HG03045 (cell line): ENCODE data around the gene ELMO1.

Source experiments
- ATAC-seq: cut with Tn5 transposase; IDR thresholded peaks from one replicate; pipeline ENCODE4 v1.9.1; 2021; ENCODE audit warnings: mild to moderate bottlenecking, moderate library complexity; ENCODE audit not compliant: unreplicated experiment

Gene ELMO1

DNA sequence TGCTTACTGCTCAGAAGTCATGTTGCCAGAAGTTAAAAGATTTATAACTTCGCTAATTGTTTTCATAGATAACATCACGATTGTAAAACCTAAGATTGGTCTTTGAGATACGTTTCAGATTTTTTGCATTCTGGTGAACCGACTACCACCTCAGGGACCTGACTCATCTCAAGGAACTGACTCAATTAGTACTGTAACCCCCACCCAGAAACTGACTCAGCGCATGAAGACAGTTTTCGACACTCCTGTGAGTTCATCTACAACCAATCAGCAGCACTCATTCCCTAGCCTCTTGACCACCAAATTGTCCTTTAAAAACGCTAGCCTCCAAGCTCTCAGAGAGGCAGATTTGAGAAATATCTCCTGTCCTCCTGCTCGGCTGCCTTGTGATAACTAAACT lies 72.3 kb downstream of the ELMO1 start:
- no peak for ATAC-seq

DNA sequence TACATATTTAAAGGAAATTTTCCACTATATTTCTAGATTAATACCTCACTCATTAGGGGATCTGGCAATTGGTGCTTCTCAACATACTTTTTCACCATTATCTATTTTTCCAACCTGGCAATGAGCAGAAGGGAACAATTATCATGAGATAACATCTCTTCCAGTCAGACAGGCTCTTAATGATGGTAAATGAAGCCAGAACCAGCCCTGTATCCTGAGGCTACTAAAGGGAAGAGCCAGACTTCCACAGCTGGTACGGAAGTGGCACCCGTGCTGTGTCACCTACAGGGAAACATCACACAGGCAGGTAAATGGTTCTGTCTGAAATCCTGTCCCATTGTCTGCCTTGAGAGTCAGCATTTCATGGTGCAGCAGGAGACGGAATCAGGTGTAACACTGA lies 75.9 kb downstream of the ELMO1 start:
- no peak for ATAC-seq

DNA sequence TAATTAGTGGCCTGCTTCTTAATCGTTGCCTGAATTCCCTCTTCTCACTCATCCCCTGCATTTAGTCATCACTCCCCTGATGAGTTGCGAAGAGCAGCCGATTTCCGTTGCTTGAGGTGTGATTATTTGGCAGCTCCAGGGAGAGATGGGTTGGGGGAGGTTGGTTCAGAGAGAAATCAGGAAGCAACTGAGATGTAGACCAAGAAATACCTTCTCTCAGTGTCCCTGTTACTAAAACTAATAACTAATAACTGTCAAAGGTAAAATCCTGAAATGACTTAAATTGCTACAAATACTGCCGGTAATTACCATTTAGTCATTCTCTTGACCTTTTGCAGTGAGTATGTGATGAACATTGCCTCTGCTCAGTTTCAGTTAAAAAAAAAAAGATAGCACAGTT lies 76.9 kb downstream of the ELMO1 start:
- no peak for ATAC-seq

DNA sequence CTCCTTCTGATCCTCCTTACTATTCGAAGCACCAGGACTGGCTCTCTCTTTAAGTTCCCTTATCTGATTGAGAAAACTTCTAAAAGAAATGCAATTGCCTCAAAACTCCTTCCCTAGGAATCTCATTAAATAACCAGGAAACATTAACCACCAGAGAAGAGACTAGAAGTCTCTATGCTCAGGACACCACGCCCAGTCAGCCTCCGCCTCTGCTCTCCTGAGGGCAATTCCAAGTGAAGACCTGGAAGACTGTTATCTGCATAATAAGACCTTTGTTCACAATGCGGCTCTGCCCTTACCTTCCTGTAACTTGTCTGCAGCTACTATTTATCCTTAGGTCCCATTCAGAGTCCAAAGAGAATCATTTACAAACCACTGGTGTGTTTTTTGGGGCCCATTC lies 78.8 kb downstream of the ELMO1 start:
- ATAC-seq = no peak

DNA sequence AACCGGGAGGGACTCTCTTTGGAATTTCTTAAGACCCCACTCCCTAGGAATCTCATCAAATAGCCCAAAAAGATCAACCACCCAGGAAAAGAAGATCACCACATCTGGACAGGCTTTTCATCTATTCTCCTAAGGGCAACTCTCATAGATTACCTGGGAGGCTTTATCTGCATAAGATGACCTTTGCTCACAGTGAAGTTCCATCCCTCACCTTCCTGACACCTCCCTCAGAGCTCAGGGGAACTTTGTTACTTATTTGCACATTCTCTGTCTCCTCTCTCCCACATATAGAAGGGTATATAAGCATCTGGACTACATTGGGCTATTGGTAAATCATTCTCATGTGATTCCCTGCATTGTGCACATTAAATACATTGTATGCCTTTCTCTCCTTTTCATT lies 80.1 kb downstream of the ELMO1 start:
- no peak for ATAC-seq

DNA sequence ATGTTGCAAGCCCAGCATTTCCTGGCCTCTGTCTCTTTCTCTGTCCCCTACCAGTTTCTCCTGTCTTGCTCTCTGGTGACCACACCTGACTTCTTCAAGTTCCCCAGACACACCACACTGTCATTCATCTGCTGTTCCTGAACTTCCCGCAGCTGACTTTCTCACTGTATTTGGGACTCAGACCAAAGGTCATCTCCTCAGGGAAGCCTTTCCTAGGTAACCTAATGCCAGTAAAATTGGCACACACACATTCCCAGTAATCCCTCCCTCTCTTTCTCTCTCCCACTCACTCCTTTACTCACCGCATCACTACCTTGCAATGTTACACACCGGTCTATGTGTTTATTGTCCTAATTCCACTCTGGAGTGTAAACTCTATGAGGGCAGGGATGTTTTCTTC lies 81.7 kb downstream of the ELMO1 start:
- no peak for ATAC-seq

DNA sequence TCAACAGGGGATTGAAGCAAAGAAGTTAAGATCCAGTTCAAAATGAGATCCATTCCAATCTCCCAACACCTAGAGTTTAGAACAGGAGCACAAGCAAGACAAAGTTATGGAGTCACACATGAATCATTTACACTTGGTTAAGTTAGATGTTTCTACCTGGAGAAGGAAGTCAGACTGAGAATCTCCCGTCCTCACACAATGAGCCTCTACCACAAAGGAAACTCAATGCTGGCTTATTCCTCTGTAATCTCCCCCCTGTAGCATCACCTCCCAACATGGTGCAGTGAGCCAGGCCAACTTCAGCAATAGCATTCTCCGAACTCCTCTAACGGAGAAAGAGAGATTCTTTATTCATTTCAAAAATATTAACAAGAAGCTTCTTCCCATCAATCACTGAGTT lies 82.2 kb downstream of the ELMO1 start:
- ATAC-seq = no peak

DNA sequence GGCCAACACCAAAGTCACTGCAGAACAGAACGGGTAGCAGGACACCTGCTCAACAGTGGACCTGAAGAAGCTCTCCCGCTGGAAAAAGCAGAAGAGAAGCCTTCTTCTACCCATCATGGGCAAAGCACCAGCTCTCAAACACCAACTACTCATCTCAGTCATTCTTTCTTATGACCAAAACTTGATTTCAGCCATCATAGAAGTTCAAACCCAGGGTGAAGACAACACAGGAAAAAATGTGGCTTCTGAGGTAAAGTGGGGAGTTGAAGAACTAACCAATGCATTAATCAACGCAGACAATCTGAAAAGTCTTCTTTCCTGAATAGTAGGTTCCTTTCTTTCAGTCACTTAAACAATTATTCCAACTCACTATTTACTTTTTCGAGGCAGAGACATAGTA lies 83.3 kb downstream of the ELMO1 start:
- ATAC-seq = no peak

DNA sequence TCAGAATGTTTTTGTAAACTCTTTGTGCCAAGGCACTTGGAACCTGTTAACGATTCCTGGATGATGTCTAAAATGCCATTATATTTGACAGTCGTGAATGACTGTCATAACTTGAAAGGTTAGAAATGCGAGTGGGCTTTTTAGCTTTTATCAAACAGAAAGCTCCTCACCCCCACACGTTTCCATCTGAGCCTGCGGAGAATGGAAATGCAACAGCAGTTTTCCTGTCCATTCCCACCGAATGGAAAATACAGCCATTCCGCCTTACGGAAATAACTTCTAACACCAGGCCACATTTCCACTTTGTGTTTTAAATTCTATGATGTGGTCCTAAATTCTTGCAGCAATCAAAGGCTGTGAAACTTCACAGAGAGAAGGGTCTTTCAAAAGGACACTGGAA lies 83.8 kb downstream of the ELMO1 start:
- no peak for ATAC-seq

DNA sequence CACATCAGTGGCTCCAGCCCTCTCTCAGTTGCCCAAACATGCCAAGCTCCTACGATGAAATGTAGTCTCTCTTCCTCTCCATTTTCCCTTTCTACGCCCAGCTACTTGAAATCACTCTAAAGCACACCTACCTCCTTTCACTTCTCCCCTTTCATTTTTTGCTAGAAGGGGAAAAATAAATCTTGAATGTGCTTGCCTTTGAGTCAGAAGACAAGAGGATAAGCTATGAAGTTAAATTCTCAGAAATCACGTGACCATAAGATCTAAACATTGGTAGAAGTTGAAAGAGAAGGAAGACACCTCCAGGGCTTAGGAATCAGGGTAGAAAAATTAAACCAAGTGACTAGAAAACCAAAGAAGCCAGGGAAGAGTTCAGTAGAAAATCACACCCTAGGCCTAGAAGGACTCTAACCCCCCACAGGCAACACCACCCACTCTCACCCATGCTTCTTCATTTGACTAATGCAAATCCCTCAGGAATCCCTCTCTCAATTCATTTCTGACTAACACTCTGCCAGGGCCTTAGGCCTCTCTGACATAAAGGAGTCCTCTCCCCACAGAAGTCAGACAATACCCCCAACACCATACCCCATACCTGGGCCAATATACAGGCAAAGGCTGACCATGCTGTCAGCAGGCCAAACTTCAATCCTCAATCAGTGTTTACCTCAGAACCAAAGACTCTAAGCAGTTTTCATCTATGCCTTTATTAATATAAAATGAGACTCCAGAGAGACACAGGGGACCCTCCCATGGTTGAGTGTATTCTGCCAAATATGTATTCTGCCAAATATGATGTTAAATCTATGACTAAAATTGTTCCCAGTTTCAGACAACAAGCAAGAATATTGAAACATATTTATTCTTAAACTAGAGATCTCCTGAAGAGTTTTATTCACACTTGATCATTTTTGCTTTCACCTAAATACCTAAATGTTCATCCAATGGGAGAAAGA lies 84.8 kb downstream of the ELMO1 start:
- ATAC-seq = no peak

DNA sequence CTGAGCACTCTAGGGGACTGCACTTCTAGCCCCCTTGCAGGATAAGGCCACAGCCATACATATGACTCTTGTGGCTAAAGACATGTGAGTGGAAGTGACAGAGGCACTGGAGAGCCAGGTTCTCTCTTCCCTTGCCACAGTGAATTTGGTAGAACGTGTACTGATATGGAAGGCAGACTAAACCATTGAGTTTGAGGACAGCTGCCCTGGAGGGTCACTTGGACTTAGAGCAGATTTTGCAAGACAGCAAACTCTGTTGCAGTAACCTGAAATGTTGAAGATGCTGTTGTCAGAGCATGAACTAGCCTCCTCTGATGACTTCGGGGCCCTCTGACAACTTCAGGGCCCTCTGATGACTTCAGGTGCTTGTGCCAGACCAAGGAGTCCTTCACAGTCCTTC lies 85.9 kb downstream of the ELMO1 start:
- no peak for ATAC-seq

DNA sequence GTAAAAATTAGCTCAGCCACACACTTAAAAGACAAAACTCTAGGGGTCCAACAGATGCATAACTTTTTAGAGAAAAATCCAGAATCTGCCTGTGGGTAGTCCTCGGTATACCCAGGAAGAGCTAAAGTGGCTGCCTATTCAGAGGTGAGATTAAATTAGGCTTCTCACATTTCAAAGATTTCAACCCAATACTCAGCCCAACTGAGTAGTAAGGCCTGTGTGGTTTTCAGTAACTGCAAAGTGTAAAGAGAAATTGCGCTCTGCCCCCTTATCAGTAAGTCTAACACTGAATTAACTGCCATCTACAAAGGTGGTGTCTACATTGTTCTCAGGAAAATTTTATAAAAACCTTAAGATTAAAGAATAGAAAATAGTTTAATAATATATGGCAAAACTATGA lies 88.2 kb downstream of the ELMO1 start:
- no peak for ATAC-seq

DNA sequence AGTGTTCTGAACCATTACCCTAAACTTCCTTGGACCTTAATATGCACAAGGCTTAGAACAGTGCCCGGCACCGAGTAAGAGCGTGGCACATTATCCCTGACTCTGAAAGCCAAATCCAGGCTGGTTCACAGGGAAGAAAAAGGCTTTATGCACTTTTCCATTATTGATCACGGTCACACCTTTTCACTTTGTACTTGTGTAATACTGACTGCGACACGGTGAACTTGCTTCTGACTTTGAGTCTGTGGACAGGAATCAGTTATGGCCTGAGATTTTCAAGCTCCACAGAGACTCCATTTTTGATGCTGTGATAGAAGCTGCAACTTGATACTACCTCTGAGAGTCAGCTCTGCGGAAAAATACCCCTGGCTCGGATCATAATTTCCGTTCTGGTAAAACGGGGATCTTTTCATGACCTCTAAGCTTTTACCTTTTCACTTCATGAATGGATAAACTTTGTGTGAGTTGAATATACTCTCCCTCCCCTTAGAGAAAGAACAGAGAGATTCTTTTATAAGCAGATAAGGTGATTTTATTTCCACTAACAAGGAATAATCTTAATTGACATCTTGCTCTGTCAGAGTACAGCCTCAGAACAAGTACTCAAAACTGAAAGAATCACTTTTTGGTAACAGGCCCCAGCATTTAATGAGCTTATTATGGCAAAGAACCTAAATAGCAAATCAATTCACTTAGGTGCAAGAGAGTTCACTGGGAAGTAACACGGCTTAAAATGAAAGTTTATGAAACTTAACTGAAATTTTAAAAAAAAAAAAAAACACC lies 88.8 kb downstream of the ELMO1 start:
- no peak for ATAC-seq

DNA sequence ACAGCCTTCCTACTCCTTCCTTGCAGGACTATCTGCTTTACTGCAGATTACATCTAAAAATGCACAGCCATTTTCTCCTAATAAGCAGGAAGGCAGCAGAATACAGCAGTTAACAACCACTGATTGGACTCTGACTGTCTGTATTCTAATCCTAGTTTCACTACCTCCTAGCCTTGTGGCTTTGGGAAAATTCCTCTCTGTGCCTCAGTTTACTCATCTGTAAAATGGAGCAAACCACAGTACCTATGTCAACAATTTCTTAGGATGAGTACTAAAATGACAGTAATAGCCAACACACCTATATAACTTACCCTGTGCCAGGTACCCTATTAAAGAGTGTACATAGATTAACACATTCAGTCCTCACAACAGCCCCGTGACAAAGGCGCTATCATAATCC lies 89.5 kb downstream of the ELMO1 start:
- no peak for ATAC-seq

DNA sequence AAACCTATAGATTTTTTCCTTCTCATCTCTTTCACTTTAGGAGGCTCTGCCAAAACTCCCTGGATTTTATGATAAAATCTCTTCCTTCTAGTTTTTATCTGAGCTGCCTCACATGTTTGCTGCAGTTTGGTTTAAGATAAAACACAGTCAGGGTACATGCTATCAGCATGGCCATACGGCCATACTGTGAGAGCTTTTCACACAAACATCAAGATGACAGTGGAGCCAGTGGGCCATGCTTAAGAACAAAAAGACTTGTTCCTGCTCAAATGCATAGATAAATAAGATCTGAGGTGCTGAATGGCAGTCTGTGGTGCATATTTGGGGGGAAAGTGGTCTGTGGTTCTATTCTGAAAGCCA lies 91.0 kb downstream of the ELMO1 start:
- no peak for ATAC-seq

DNA sequence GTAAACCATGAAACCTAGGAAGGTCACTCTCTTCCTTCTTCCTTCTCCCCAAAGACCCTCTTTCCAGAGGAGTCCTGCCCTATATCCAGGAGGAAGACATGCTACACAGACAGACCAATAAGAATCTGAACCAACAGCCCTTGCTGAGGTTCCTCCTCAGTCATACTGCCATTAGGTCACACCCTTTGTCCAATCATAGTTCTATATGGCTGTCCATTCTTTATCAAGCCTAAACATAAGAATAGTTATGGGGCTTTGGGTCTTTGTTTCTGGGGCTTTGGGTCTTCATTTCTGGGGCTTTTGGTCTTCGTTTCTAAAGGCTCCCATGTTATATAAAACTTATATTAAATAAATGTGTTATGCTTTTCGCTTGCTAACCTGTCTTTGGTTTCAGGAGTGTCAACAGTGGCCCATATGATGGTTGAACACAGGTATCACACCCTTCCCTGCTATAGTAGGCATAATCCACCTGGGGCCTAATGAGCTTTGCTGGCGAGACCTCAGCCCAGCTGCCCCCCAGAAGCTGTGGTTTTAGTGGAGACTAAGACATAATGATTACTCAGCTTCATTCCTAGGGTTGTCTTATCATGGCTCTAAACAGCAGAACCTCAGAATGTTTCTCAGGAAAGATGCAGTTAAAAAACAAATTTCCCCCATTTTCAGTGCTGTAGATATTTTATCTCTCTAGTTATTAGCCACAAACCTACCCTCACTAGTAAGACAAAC lies 91.6 kb downstream of the ELMO1 start:
- ATAC-seq = no peak

DNA sequence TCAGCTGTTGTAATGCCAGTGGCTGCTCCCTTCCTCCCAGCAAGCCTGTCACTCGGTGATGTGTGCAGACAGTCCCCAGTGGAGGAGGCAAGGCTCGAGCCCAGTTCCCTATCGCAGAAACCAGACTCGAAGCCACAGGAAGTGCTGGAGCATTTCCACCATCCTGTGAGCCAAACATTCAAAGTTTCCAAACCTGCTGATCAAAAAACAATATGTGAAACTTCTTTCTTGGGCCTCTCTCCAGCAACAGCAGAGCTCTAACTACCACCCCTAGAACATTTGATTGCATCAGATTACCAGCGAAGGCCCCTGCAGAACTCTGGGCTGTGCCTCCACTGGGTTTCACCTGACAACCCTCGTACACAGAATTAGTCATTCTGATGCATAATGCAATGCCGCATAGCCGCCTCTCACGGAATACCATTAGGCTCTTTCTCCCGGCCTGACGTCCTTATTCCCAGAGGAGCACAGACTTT lies 94.0 kb downstream of the ELMO1 start:
- peak; percentile 62 for ATAC-seq

DNA sequence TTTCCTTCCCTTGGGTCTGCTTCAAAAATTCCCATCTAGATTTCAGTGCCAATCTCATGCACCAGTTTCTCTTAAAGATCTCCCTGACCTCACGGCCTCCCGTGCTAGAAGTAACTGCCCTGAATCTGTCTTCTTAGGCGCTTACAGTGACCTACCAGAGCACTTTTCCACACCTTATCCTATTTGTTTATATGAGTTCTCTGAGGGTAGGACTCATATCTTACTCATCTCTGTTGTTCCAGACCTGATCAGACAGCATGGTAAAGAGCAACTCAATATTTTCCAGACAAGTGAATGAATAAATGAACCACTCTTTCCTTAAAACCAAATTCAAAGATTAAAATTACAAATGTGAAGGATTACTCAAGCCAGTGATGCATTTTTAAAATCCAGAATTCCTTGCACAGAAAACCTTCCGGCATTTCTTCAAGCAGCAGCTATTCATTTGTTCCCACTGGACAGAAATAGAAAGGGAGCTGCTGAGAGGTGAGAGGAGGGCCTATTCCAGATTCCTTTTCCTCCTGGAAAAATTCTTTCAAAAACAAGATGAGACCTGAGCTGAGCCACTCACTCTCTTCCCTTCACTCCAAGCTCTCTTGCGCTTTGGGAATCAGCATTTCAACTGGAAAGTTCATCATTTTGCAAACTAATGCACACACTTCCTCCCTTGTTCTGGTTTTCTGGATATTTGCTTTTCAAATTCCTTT lies 94.6 kb downstream of the ELMO1 start:
- ATAC-seq = no peak

DNA sequence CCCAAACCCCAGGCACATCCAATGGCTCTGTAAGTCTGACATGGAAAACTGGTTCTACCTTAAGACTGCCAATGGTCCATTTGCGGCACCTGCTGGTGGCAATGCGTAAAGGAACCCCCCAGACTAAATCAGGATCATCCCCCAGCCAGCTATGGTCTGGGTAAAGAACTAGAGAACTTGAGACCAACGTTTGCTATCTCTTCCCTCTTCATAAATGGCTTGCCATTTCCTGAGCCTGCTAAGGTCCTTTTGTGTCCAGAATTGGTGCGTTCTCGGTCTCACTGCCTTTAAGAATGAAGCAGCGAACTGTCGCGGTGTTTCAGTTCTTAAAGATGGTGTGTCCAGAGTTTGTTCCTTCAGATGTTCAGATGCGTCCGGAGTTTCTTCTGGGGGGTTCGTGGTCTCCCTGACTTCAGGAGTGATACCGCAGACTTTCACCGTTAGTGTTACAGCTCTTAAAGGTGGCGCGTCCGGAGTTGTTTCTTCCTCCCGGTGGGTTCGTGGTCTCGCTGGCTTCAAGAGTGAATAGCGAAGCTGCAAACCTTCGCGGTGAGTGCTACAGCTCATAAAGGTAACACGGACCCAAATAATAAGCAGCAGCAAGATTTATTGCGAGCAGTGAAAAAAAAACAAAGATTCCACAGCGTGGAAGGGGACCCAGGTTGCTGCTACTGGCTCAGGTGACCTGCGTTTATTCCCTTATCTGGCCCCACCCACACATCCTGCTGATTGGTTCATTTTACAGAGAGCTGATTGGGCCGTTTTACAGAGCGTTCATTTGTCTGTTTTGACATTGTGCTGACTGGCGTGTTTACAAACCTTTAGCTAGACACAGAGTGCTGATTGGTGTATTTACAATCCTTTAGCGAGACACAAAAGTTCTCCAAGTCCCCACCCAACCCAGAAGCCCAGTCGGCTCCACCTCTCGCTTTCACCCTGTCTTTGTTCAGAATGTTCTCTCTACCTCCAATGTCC lies 95.4 kb downstream of the ELMO1 start:
- peak; percentile 68 for ATAC-seq
